Spleen (tissue), 11 donors: ENCODE results near the gene PRSS38. TPM values are rescaled to one million over a fixed set of nuclear protein-coding genes. Genes with fewer than 3 reads are reported as not detected.
"Not testable (repeated sequence)": the region's sequence is repeated elsewhere in the genome, so short reads cannot be mapped to it uniquely, and the experiment has no call there.

Experiments
- DNase-seq: peaks from one replicate; pipeline ENCODE4 v3.0.0-alpha.2; 2020
- H3K27ac ChIP-seq, 8 donors: fragments of 200-600 bp; sonication (generic) in 7 of 8; 1 replicate in 4 of 8; 2 replicates in 4 of 8; pipeline versions ENCODE4 v1.5.0 to v1.8.0; 2016 to 2021; ENCODE audit warnings: inconsistent platforms in 4 of 8, mild to moderate bottlenecking in 4 of 8, moderate library complexity in 1 of 8
- H3K27me3 ChIP-seq, 7 donors: fragments of 200-600 bp; sonication (generic) in 6 of 7; replicated peaks in 1 of 7; 1 replicate in 4 of 7; 2 replicates in 3 of 7; pipeline versions ENCODE4 v1.5.0 to v1.8.0; 2016 to 2021; ENCODE audit warnings: inconsistent platforms in 3 of 7, mild to moderate bottlenecking in 1 of 7
- H3K36me3 ChIP-seq, 6 donors: fragments of 200-600 bp; sonication (generic) in 5 of 6; 1 replicate in 4 of 6; 2 replicates in 2 of 6; pipeline versions ENCODE4 v1.5.0 to v1.8.0; 2016 to 2021; ENCODE audit warnings: inconsistent platforms in 2 of 6
- H3K4me1 ChIP-seq, 6 donors: fragments of 200-600 bp; sonication (generic) in 5 of 6; 1 replicate in 3 of 6; 2 replicates in 3 of 6; pipeline versions ENCODE4 v1.5.0 to v1.8.0; 2016 to 2021; ENCODE audit warnings: inconsistent platforms in 3 of 6
- H3K4me3 ChIP-seq, 8 donors: fragments of 200-600 bp; sonication (generic) in 7 of 8; 1 replicate in 4 of 8; 2 replicates in 4 of 8; pipeline versions ENCODE4 v1.5.0 to v1.8.0; 2016 to 2021; ENCODE audit warnings: inconsistent platforms in 4 of 8, mild to moderate bottlenecking in 4 of 8, moderate library complexity in 2 of 8
- H3K9me3 ChIP-seq, 8 donors: fragments of 200-600 bp; sonication (generic) in 7 of 8; 1 replicate in 4 of 8; 2 replicates in 4 of 8; pipeline versions ENCODE4 v1.5.0 to v1.8.0; 2016 to 2021; ENCODE audit warnings: inconsistent platforms in 4 of 8
- CTCF ChIP-seq, 11 experiments: fragments of 200-600 bp in 7 of 11; fragments of 450-650 bp in 4 of 11; sonication (generic) in 4 of 11; IDR thresholded peaks in 8 of 11; conservative IDR thresholded peaks in 3 of 11; 1 replicate in 7 of 11; 2 replicates in 4 of 11; pipeline versions ENCODE4 v1.4.0 to v1.8.0; 2016 to 2021; ENCODE audit warnings: antibody characterized with exemption in 11 of 11, inconsistent platforms in 4 of 11, mild to moderate bottlenecking in 1 of 11
- POLR2A ChIP-seq, 3 donors: fragments of 450-650 bp; IDR thresholded peaks; one replicate each; pipeline ENCODE4 v1.5.1; 2017; ENCODE audit warnings: antibody characterized with exemption in 3 of 3, mild to moderate bottlenecking in 1 of 3
- POLR2AphosphoS5 ChIP-seq, 3 donors: sonication (generic); formaldehyde crosslinking; IDR thresholded peaks; one replicate each; pipeline ENCODE4 v1.5.1; 2017; ENCODE audit warnings: antibody characterized with exemption in 3 of 3
- WGBS, 5 donors: extraction: QIAGEN DNeasy Blood & Tissue Kit in 3 of 5; methylation state at CpG; one replicate each; pipeline versions ENCODE4 v1.1.5 to v1.1.7; 2013 to 2018; 5-methylcytosine and 5-hydroxymethylcytosine counted together
- intact Hi-C: fragments of 100-400 bp; cut with DNase I; formaldehyde crosslinking; loops from one replicate; pipeline ENCODE4 v1.15.0; 2023; ENCODE audit warnings: low total_unique reads
- polyA plus RNA-seq, 3 donors: library from polyadenylated mRNA; stranded (reverse); fragments of 200-250 nt; gene quantifications; one replicate each; pipeline ENCODE4 v1.2.1, GENCODE V29; 2013
- total RNA-seq, 7 donors: library from RNA; depleted of rRNA in 3 of 7; stranded (reverse); fragments of >200 nt in 3 of 7; fragmentation: NEBNext Ultra II Directional in 4 of 7; extraction: Animal tissue kit (Norgen Biotek cat#: 25700) in 4 of 7; gene quantifications; one replicate each; pipeline versions ENCODE4 v1.1.0 to v1.2.1, GENCODE V29; 2016 to 2021
- donor health status: healthy with polysubstance abuse.
- donor health status: DM: no; HTN: no; CAD: no; lungs with moderate emphysema.
- donor health status: DM: no; HTN: no; CAD: no.
- donor health status: Bipolar disorder and iron deficiency.
- donor health status: healthy.
- donor health status: DM: no; HTN: no; CAD: no.
- donor health status: DM: yes; HTN: yes; CAD: no.

Gene PRSS38
- total and polyA plus RNA-seq, 10 donors, result not detected

DNA sequence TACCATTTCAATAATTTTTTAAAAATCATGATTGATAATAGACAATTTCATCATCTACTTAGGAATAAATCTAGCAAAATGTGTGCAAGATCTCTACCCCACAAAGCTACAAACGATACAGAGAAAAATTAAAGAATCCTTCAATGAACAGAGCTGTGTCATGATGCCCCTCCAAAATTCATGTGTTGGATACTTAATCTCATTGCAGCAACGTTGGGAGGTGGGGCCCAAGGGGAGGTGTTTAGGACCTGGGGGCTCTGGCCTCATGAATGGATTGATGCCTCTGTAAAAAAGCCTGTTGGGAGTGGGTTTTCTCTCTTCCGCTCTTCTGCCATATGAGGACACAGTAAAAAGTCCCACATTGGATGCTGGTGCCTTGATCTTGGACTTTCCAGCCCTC is 54.9 kb downstream of the PRSS38 start:
- WGBS, 5 donors, result 43 to 49% (median 44%) methylated on average over 3 of the region's 3 CpGs
- Histone ChIP-seq H3K4me1 (peaks cover 0 to 12% (median 5%) of the 10 kb centered on the region in 6 donors), H3K9me3 (peaks cover 0 to 14% (median 4%) of the 10 kb centered on the region in 8 donors), H3K36me3 (no peaks in the 10 kb centered on the region), H3K4me3 (no peak overlapping the region), H3K27me3 (peaks cover 0 to 31% (median 0%) of the 10 kb centered on the region in 7 donors), H3K27ac (no peak overlapping the region)
- TF ChIP-seq POLR2AphosphoS5 (IDR thresholded peaks at IDR 0.05) (no peak), CTCF (IDR thresholded peaks at IDR 0.05 in 8 of 11, conservative IDR thresholded peaks at IDR 0.05 in 3 of 11) (no peak)
- intact Hi-C loops, result no loop called here
- no peak for DNase-seq

DNA sequence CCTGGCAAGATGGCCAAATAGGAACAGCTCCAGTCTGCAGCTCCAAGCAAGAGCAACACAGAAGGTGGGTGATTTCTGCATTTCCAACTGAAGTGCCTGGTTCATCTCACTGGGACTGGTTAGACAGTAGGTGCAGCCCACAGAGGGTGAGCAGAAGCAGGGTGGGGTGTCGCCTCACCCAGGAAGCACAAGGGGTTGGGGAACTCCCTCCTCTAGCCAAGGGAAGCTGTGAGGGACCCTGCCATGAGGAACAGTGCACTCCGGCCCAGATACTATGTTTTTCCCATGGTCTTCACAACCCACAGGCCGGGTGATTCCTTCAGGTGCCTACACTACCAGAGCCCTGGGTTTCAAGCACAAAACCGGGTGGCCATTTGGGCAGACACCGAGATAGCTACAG is 56.4 kb downstream of the PRSS38 start:
- intact Hi-C loops, H3K36me3 ChIP-seq, DNase-seq, H3K9me3 ChIP-seq, H3K27ac ChIP-seq, H3K4me3 ChIP-seq: not testable (repeated sequence)
- Histone ChIP-seq H3K4me1 (peaks cover 0 to 12% (median 5%) of the 10 kb centered on the region in 6 donors), H3K27me3 (peaks cover 0 to 31% (median 0%) of the 10 kb centered on the region in 7 donors)
- WGBS, 5 donors, result 78 to 90% (median 85%) methylated on average over 5 of the region's 5 CpGs

DNA sequence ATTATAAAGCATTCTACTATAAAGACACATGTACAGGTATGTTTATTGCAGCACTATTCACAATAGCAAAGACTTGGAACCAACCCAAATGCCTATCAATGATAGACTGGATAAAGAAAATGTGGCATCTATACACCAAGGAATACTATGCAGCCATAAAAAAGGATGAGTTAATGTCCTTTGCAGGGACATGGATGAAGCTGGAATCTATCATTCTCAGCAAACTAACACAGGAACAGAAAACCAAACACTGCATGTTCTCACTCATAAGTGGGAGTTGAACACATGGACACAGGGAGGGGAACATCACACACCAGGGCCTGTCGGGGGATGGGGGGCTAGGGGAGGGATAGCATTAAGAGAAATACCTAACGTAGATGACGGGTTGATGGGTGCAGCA is 62.3 kb downstream of the PRSS38 start:
- H3K4me3 ChIP-seq, H3K36me3 ChIP-seq, H3K27ac ChIP-seq, intact Hi-C loops, H3K27me3 ChIP-seq, H3K4me1 ChIP-seq, H3K9me3 ChIP-seq, DNase-seq: not testable (repeated sequence)
- 87 to 97% (median 93%) methylated on average over 3 of the region's 3 CpGs for WGBS, 5 donors

DNA sequence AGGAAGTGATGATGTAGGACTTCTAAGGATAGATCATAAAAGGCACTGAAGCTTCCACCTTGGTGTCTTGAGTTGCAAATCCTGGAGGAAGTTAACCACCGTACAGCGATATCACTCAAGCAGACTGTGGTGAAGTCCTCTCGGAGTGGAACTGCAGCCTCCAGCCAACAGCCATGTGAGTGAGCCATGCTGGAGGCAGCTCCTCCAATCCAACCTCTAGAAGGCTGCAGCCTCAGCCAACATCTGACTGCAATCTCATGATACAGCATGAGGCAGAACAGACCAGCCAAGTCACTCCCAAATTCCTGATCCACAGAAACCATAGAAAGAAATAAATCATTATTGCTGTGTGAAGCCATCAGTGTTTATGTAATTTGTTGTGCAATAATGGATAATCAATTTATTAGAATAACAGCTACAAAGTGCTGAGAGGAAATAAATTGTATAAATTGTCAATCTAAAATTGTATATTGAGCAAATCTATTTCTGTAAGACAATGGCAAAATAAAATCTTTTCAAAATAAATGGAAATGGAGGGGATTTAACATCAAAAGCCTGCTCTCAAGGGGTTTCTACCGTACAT is 65.0 kb downstream of the PRSS38 start:
- Histone ChIP-seq H3K9me3 (peaks cover 0 to 7% (median 0%) of the 10 kb centered on the region in 8 donors), H3K4me3 (no peak overlapping the region), H3K27me3 (peaks cover 0 to 4% (median 0%) of the 10 kb centered on the region in 7 donors), H3K4me1 (peaks cover 0 to 6% (median 4%) of the 10 kb centered on the region in 6 donors), H3K36me3 (no peaks in the 10 kb centered on the region), H3K27ac (no peak overlapping the region)
- no peak for DNase-seq
- intact Hi-C loops, result no loop called here
- 72 to 92% (median 80%) methylated on average over 4 of the region's 4 CpGs for WGBS, 5 donors
- no peak for TF ChIP-seq POLR2AphosphoS5 (IDR thresholded peaks at IDR 0.05)

GRCh38 chr1:227883073-227883520 is 67.6 kb downstream of the PRSS38 start:
- H3K9me3 ChIP-seq, result no peaks in the 10 kb centered on the region
- no peak for TF ChIP-seq POLR2A (IDR thresholded peaks at IDR 0.05)
- no peak for TF ChIP-seq POLR2AphosphoS5 (IDR thresholded peaks at IDR 0.05)
- no peak for TF ChIP-seq CTCF (IDR thresholded peaks at IDR 0.05 in 8 of 11, conservative IDR thresholded peaks at IDR 0.05 in 3 of 11)
- peaks cover 0 to 26% (median 12%) of the 10 kb centered on the region in 7 donors for H3K27me3 ChIP-seq
- no peaks in the 10 kb centered on the region for H3K36me3 ChIP-seq
- peaks cover 4 to 33% (median 22%) of the 10 kb centered on the region in 6 donors for H3K4me1 ChIP-seq
- H3K27ac ChIP-seq, result no peak overlapping the region
- no peak overlapping the region for H3K4me3 ChIP-seq
- DNase-seq, result peak; percentile 74
- intact Hi-C loops, result no loop called here
- WGBS, 5 donors, result 84 to 93% (median 87%) methylated on average over 8 to 9 of the region's 9 CpGs
